Brain microvascular endothelial cell (primary cell): Measurements from ENCODE around the gene RANBP3.
"Not testable (repeated sequence)": the region's sequence is repeated elsewhere in the genome, so short reads cannot be mapped to it uniquely, and the experiment has no call there.

Source experiments
- DNase-seq: peaks from one replicate; pipeline ENCODE4 v3.0.0-alpha.2; 2020
- H3K27ac ChIP-seq: fragments of 250-450 bp; sonication (Bioruptor Pico); 2 replicates; pipeline ENCODE4 v1.5.1; 2020; ENCODE audit warnings: mild to moderate bottlenecking, moderate library complexity
- H3K27me3 ChIP-seq: fragments of 250-450 bp; sonication (Bioruptor Pico); replicated peaks from 2 replicates; pipeline ENCODE4 v1.5.1; 2020; ENCODE audit warnings: mild to moderate bottlenecking
- H3K36me3 ChIP-seq: fragments of 250-450 bp; sonication (Bioruptor Pico); replicated peaks from 2 replicates; pipeline ENCODE4 v1.5.1; 2020; ENCODE audit warnings: mild to moderate bottlenecking
- H3K4me3 ChIP-seq: 2 replicates; pipeline ENCODE4 v1.5.1; 2011; ENCODE audit warnings: low read depth, mild to moderate bottlenecking, control low read depth, low read length, moderate library complexity
- CTCF ChIP-seq: IDR thresholded peaks from 2 replicates; pipeline ENCODE4 v1.5.1; 2011; ENCODE audit warnings: low read depth, mild to moderate bottlenecking, moderate library complexity, low read length, control low read depth, inconsistent platforms; ENCODE audit errors: missing control alignments
- in situ Hi-C: cut with HindIII; loops from 2 replicates; pipeline ENCODE4 v1.10.0; 2017; ENCODE audit warnings: low sequenced_read_pairs, low pct_ligation_motif_present

Gene RANBP3

GRCh38 chr19:5988517-5989387 lies 10.8 kb upstream of the RANBP3 start:
- no peak overlapping the region for H3K4me3 ChIP-seq
- no peak overlapping the region for H3K27ac ChIP-seq
- no peak for DNase-seq
- H3K36me3 ChIP-seq, result no peaks in the 10 kb centered on the region
- no peak for TF ChIP-seq CTCF
- in situ Hi-C loops, result no loop called here
- H3K27me3 ChIP-seq, result no peaks in the 10 kb centered on the region

- Histone ChIP-seq H3K27ac (no peak overlapping the region), H3K4me3 (peak overlapping the region; percentile 33)
Measured at GRCh38 chr19:5987077-5987818, 9.3 kb upstream of the RANBP3 start.

DNA sequence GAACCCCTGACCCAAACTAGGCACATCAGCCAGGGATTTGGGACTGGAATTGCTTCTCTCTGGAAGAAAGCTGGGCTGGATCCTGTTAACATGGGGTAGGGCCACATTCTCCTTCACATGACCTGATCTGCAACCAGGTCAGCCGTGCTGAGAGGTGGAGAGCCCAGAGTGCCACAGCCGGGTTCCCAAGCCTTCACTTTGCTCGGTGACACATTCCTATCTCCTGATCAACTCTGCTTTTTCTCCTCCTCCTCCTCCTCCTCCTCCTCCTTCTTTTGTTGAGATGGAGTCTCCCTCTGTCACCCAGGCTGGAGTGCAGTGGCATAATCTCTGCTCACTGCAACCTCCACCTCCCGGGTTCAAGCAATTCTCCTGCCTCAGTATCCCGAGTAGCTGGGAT lies 7.9 kb upstream of the RANBP3 start:
- H3K36me3 ChIP-seq, H3K27ac ChIP-seq, in situ Hi-C loops, H3K4me3 ChIP-seq, DNase-seq, H3K27me3 ChIP-seq: not testable (repeated sequence)

More at GRCh38 chr19:5987077-5987818, 9.3 kb upstream of the RANBP3 start:
- peak; percentile 95 for TF ChIP-seq CTCF
- in situ Hi-C loops, result no loop called here
- peak; percentile 37 for DNase-seq
- Histone ChIP-seq H3K27me3 (no peaks in the 10 kb centered on the region), H3K36me3 (no peaks in the 10 kb centered on the region)

- Histone ChIP-seq H3K36me3 (no peaks in the 10 kb centered on the region), H3K4me3 (no peak overlapping the region), H3K27ac (no peak overlapping the region), H3K27me3 (no peaks in the 10 kb centered on the region)
- DNase-seq, result peak; percentile 46
- TF ChIP-seq CTCF, result no peak
- in situ Hi-C loops, result no loop called here
Measured at GRCh38 chr19:5985098-5985783, 7.3 kb upstream of the RANBP3 start.

DNA sequence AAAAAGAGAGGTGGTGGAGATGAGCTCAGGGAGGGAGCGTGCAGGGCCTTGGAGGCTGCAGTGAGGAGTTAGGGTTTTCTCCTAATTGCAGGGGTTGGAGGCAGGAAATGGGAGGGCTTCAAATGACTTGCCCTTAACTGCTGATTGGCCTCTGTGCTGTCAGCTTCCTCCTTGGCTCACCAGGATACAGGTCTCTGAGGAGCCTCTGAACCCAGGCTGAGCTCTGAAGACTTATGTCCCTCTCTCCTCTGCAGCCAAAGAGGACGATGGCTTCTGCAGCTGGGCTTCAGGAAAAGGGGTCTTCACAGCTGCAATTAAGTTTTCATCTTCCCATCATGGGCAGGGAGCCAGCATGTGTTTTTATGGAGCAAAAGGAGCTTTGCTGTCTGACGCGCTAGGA lies 6.7 kb upstream of the RANBP3 start:
- H3K27ac ChIP-seq, result no peak overlapping the region
- H3K27me3 ChIP-seq, result no peaks in the 10 kb centered on the region
- TF ChIP-seq CTCF, result no peak
- no peaks in the 10 kb centered on the region for H3K36me3 ChIP-seq
- DNase-seq, result no peak
- in situ Hi-C loops, result no loop called here
- no peak overlapping the region for H3K4me3 ChIP-seq

DNA sequence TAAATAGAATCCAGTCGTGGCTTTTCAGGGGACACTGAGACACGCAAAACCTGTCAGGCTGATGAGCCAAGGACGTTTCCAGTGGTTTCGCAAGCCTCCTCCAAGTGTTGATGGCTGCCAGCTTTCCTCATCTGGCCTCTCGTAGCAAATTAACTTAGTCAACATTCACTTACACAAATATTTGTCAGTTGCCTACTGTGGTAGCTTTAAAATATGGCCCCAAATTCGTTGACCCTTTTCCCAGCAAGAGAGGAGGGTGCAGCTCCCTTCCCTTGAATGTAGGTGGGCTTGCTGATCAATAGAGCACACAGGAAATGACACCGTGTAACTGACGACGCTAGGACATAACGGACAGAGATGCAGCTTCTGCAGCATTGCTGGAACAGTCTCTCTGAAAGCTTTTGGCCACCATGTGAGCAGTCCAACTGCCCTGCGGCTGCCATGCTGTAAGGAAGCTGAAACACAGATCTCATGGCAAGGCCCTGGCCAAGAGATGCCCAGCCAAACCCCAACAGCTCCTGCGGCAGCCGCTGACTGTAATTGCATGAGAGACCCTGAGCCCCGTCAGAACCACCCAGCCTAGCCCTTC lies 5.5 kb upstream of the RANBP3 start:
- Histone ChIP-seq H3K27me3 (no peaks in the 10 kb centered on the region), H3K27ac (no peak overlapping the region), H3K36me3 (no peaks in the 10 kb centered on the region), H3K4me3 (no peak overlapping the region)
- in situ Hi-C loops, result no loop called here
- no peak for DNase-seq
- no peak for TF ChIP-seq CTCF
